ENCODE measurements around the gene SOCS3. TPM values are rescaled to one million over a fixed set of nuclear protein-coding genes. Genes with fewer than 3 reads are reported as not detected.
A peak's percentile ranks its signal among the peaks of the same experiment; 100 is the strongest.

The SOCS3 gene
- total RNA-seq = 5.3 TPM

- FAIRE-seq = no peak
- DNase-seq (ENCODE audit: low spot score in 2 of 2) = peak; percentile 95 to 96
These were observed at the start of gene SOCS3 for GRCh38 chr17:78359997-78360370. Gene SOCS3, minus strand, starts transcription at chr17:78360077. Its CDS starts 982 bp downstream, at chr17:78359095.

GRCh38 chr17:78409191-78409928 is 49.5 kb upstream of the SOCS3 start:
- DNase-seq (ENCODE audit: low spot score in 2 of 2) (no peak), FAIRE-seq (no peak)

- FAIRE-seq (no peak), DNase-seq (ENCODE audit: low spot score in 2 of 2) (no peak)
These were observed 48.7 kb upstream of the SOCS3 start for GRCh38 chr17:78408476-78409050.

GRCh38 chr17:78407387-78408000 is 47.6 kb upstream of the SOCS3 start:
- DNase-seq (ENCODE audit: low spot score in 2 of 2) = no peak
- no peak for FAIRE-seq

GRCh38 chr17:78406920-78407319 is 47.0 kb upstream of the SOCS3 start:
- FAIRE-seq (no peak), DNase-seq (ENCODE audit: low spot score in 2 of 2) (no peak)

GRCh38 chr17:78406396-78406795 is 46.5 kb upstream of the SOCS3 start:
- FAIRE-seq = no peak
- DNase-seq (ENCODE audit: low spot score in 2 of 2) = no peak

- no peak for FAIRE-seq
- DNase-seq (ENCODE audit: low spot score in 2 of 2) = no peak
These were observed 43.9 kb upstream of the SOCS3 start for GRCh38 chr17:78403822-78404221.

- DNase-seq (ENCODE audit: low spot score in 2 of 2) = no peak
- FAIRE-seq = no peak
These were observed 42.0 kb upstream of the SOCS3 start for GRCh38 chr17:78401891-78402290.

GRCh38 chr17:78401246-78401645 is 41.4 kb upstream of the SOCS3 start:
- no peak for DNase-seq (ENCODE audit: low spot score in 2 of 2)
- FAIRE-seq = no peak

GRCh38 chr17:78400581-78401240 is 40.8 kb upstream of the SOCS3 start:
- DNase-seq (ENCODE audit: low spot score in 2 of 2) = no peak
- no peak for FAIRE-seq

GRCh38 chr17:78399693-78400144 is 39.8 kb upstream of the SOCS3 start:
- DNase-seq (ENCODE audit: low spot score in 2 of 2) = no peak
- no peak for FAIRE-seq

GRCh38 chr17:78399028-78399692 is 39.3 kb upstream of the SOCS3 start:
- DNase-seq (ENCODE audit: low spot score in 2 of 2) (no peak), FAIRE-seq (no peak)

GRCh38 chr17:78398390-78398789 is 38.5 kb upstream of the SOCS3 start:
- DNase-seq (ENCODE audit: low spot score in 2 of 2) (no peak), FAIRE-seq (no peak)

GRCh38 chr17:78397681-78398101 is 37.8 kb upstream of the SOCS3 start:
- FAIRE-seq (no peak), DNase-seq (ENCODE audit: low spot score in 2 of 2) (no peak)

GRCh38 chr17:78396441-78397337 is 36.8 kb upstream of the SOCS3 start:
- FAIRE-seq (no peak), DNase-seq (ENCODE audit: low spot score in 2 of 2) (no peak)

- FAIRE-seq (no peak), DNase-seq (ENCODE audit: low spot score in 2 of 2) (no peak)
These were observed 35.3 kb upstream of the SOCS3 start for GRCh38 chr17:78395155-78395554.

GRCh38 chr17:78394209-78394608 is 34.3 kb upstream of the SOCS3 start:
- DNase-seq (ENCODE audit: low spot score in 2 of 2) = no peak
- FAIRE-seq = no peak

- FAIRE-seq = no peak
- DNase-seq (ENCODE audit: low spot score in 2 of 2) = no peak
These were observed 33.7 kb upstream of the SOCS3 start for GRCh38 chr17:78393575-78393974.

- no peak for DNase-seq (ENCODE audit: low spot score in 2 of 2)
- FAIRE-seq = no peak
These were observed 32.4 kb upstream of the SOCS3 start for GRCh38 chr17:78392295-78392694.

- FAIRE-seq = no peak
- no peak for DNase-seq (ENCODE audit: low spot score in 2 of 2)
These were observed 32.0 kb upstream of the SOCS3 start for GRCh38 chr17:78391843-78392242.
